PC-3 (cell line): ENCODE data around the gene CBX1.

Experiments used
- CTCF ChIP-seq: fragments of 300-600 bp; sonication (generic); conservative IDR thresholded peaks from 2 replicates; pipeline ENCODE4 v1.5.1; 2017; ENCODE audit warnings: antibody characterized with exemption, low read depth, mild to moderate bottlenecking, low read length
- EZH2phosphoT487 ChIP-seq: fragments of 300-600 bp; sonication (generic); IDR thresholded peaks from 2 replicates; pipeline ENCODE4 v1.6.1; 2018; ENCODE audit warnings: mild to moderate bottlenecking, antibody characterized with exemption, low read length, borderline replicate concordance

DNA sequence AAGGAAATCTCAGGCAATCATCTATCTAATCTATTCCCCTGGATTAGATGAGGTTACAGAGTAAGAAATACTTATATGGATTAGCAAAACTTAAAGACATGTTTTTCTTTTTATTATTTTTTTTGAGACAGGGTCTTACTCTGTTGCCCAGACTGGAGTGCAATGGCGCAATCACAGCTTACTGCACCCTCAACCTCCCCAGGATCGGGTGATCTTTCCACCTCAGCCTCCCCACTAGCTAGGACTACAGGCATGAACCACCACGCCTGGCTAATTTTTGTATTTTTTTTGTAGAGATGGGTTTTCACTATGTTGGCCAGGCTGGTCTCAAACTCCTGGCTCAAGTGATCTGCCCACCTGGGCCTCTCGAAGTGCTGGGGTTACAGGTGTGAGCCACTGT, 56.4 kb downstream of the CBX1 start:
- TF ChIP-seq CTCF (no peak), EZH2phosphoT487 (no peak)
